Mucosa of rectum (tissue), 2 donors: ENCODE results near the gene UNC93B1.

Experiments
- H3K27ac ChIP-seq, 2 donors: one replicate each; pipeline ENCODE4 v1.7.0; 2013; ENCODE audit warnings: inconsistent platforms in 2 of 2, low read depth in 2 of 2, low read length in 2 of 2
- H3K27me3 ChIP-seq, 2 donors: one replicate each; pipeline ENCODE4 v1.7.0; 2013; ENCODE audit warnings: low read length in 2 of 2; ENCODE audit not compliant: control insufficient read depth in 2 of 2, insufficient read depth in 2 of 2
- H3K36me3 ChIP-seq, 2 donors: one replicate each; pipeline ENCODE4 v1.7.0; 2013; ENCODE audit warnings: low read length in 2 of 2; ENCODE audit not compliant: control insufficient read depth in 2 of 2, insufficient read depth in 2 of 2
- H3K4me1 ChIP-seq, 2 donors: one replicate each; pipeline ENCODE4 v1.7.0; 2013; ENCODE audit warnings: low read length in 2 of 2, mild to moderate bottlenecking in 1 of 2; ENCODE audit not compliant: control insufficient read depth in 2 of 2, insufficient read depth in 2 of 2
- H3K4me3 ChIP-seq, 2 donors: one replicate each; pipeline ENCODE4 v1.7.0; 2013; ENCODE audit warnings: low read length in 2 of 2
- H3K9ac ChIP-seq, 2 donors: one replicate each; pipeline ENCODE4 v1.7.0; 2013; ENCODE audit warnings: low read length in 2 of 2, low read depth in 1 of 2, mild to moderate bottlenecking in 1 of 2
- H3K9me3 ChIP-seq, 2 donors: one replicate each; pipeline ENCODE4 v1.7.0; 2013; ENCODE audit warnings: low read length in 2 of 2; ENCODE audit not compliant: control insufficient read depth in 2 of 2
- donor health status: healthy.
- donor health status: Normal muscosa, but diverticular disease.

Gene UNC93B1

GRCh38 chr11:68032997-68033707 is 29.3 kb upstream of the UNC93B1 start:
- peaks cover 8 to 16% of the 10 kb centered on the region in 2 donors for H3K36me3 ChIP-seq
- no peak overlapping the region for H3K9ac ChIP-seq
- no peak overlapping the region for H3K27ac ChIP-seq
- H3K4me3 ChIP-seq: no peak overlapping the region
- H3K4me1 ChIP-seq: peaks cover 27 to 29% of the 10 kb centered on the region in 2 donors
- no peaks in the 10 kb centered on the region for H3K27me3 ChIP-seq
- H3K9me3 ChIP-seq: no peaks in the 10 kb centered on the region

GRCh38 chr11:68032003-68032402 is 28.1 kb upstream of the UNC93B1 start:
- no peaks in the 10 kb centered on the region for H3K9me3 ChIP-seq
- H3K4me1 ChIP-seq: peaks cover 19% of the 10 kb centered on the region in 2 donors
- H3K27me3 ChIP-seq: no peaks in the 10 kb centered on the region
- H3K36me3 ChIP-seq: peaks cover 8 to 16% of the 10 kb centered on the region in 2 donors
- no peak overlapping the region for H3K27ac ChIP-seq
- H3K4me3 ChIP-seq: no peak overlapping the region
- peak overlapping the region in 1 of 2 donors; percentile 74 for H3K9ac ChIP-seq

DNA sequence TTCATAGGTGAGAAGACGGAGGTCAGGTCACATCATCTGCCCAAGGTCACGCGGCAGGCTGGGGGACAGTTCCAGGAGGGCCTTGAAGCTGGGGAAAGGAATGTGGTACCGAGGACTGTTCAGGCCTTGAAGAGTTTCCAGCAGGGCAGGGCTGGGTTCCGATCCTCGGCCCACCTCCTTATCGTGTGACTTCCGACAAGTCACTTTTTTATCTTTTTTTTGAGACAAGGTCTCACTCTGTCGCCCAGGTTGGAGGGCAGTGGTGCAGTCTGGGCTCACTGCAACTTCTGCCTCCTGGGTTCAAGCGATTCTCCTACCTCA is 27.2 kb upstream of the UNC93B1 start:
- peak overlapping the region; percentile 79 to 86 for H3K27ac ChIP-seq
- peak overlapping the region; percentile 90 to 92 for H3K4me3 ChIP-seq
- H3K27me3 ChIP-seq: no peaks in the 10 kb centered on the region
- H3K9me3 ChIP-seq: no peaks in the 10 kb centered on the region
- peaks cover 13 to 16% of the 10 kb centered on the region in 2 donors for H3K4me1 ChIP-seq
- peak overlapping the region; percentile 74 to 93 for H3K9ac ChIP-seq
- peaks cover 8 to 16% of the 10 kb centered on the region in 2 donors for H3K36me3 ChIP-seq

DNA sequence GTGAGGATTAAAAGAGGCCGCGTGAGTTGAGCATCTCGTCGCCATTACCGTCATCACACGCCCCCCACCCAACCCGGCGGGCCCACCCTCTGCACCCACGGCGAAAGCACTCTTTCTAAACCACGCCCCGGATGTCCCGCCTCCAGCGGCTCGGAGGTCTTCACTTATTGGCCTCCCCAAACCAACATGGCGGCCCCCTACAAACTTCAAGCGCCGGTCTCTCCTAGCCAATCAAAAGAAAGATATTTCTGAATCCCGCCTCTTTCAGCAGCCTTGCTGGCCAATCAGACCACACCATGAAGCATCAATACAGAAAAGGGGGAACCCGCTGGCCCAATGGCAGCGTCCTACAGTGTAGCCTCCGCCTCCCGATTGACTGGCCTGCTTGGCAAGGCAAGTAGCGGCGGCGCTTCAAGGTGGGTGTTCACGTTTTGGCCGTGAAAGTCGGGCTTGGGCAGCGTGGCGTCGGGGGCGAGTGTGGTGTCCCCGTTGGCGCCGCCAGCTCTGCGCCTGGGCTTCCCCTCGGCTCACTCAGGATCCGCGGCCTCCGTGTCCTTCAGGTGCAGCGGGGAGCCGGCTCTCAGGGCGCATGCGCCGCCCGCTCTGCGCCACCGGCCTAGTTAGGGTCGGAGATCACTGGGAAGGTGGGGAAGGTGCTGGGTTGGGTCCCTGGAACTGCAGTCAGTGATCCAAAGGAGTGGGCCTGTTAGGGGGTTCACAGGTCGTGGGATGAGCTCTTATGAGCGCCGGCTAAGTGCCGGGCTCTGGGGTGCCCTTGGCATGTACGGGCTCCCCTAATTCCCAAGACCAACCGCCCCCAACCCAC is 26.6 kb upstream of the UNC93B1 start, which contains the start of gene NDUFS8:
NDUFS8 (plus strand) TSS at position 364 of the 826 bp plus-strand sequence. CDS start 1,471 bp downstream, outside the sequence.
- H3K27me3 ChIP-seq: no peaks in the 10 kb centered on the region
- H3K4me3 ChIP-seq: peak within 1 kb of the TSS; percentile 90 to 92
- peaks cover 13 to 19% of the 10 kb centered on the region in 2 donors for H3K36me3 ChIP-seq
- no peaks in the 10 kb centered on the region for H3K9me3 ChIP-seq
- peaks cover 13 to 16% of the 10 kb centered on the region in 2 donors for H3K4me1 ChIP-seq
- H3K27ac ChIP-seq: peak within 1 kb of the TSS; percentile 79 to 86
- H3K9ac ChIP-seq: peak within 1 kb of the TSS; percentile 74 to 93

DNA sequence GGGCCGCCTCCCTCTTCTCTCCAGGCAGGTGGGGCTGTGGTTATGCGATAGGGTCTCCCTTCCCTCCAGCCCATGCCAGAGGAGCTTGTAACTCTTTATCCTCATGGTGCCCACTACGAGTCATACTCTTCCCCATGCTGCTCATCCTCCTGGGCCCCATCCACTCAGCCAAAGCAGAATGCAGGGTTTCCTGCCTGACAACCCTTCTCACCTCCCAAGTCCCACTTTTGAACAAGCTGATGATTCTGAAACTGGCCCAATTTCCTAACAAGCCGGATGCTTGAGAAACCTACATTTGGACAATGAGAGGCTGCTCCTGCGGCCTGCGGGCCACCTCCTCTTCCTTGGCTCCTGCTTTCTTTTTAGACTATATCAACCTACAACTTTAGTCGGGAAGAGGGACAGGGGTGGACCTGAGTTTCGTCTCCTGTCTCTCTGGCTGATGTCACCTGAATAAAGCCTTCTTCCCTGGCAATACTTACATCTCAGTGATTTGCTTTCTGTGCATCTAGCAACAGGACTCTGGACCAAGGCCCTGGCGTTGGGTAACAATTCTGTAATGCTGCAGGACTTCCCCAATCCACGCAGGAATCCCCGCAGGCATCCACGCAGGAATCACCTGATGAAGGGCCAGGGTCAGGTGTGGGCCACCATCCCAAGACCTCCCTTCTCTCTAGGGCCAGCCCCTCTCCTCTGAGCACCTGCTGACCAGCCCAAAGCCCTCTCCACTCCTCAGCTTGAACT is 25.1 kb upstream of the UNC93B1 start:
- no peak overlapping the region for H3K4me3 ChIP-seq
- no peaks in the 10 kb centered on the region for H3K27me3 ChIP-seq
- H3K27ac ChIP-seq: no peak overlapping the region
- H3K9ac ChIP-seq: no peak overlapping the region
- peaks cover 13 to 16% of the 10 kb centered on the region in 2 donors for H3K4me1 ChIP-seq
- no peaks in the 10 kb centered on the region for H3K9me3 ChIP-seq
- H3K36me3 ChIP-seq: peaks cover 10 to 22% of the 10 kb centered on the region in 2 donors

GRCh38 chr11:68027667-68028066 is 23.8 kb upstream of the UNC93B1 start:
- peaks cover 7 to 14% of the 10 kb centered on the region in 2 donors for H3K36me3 ChIP-seq
- peaks cover 13 to 16% of the 10 kb centered on the region in 2 donors for H3K4me1 ChIP-seq
- no peaks in the 10 kb centered on the region for H3K9me3 ChIP-seq
- no peak overlapping the region for H3K9ac ChIP-seq
- no peaks in the 10 kb centered on the region for H3K27me3 ChIP-seq
- H3K4me3 ChIP-seq: no peak overlapping the region
- H3K27ac ChIP-seq: no peak overlapping the region

DNA sequence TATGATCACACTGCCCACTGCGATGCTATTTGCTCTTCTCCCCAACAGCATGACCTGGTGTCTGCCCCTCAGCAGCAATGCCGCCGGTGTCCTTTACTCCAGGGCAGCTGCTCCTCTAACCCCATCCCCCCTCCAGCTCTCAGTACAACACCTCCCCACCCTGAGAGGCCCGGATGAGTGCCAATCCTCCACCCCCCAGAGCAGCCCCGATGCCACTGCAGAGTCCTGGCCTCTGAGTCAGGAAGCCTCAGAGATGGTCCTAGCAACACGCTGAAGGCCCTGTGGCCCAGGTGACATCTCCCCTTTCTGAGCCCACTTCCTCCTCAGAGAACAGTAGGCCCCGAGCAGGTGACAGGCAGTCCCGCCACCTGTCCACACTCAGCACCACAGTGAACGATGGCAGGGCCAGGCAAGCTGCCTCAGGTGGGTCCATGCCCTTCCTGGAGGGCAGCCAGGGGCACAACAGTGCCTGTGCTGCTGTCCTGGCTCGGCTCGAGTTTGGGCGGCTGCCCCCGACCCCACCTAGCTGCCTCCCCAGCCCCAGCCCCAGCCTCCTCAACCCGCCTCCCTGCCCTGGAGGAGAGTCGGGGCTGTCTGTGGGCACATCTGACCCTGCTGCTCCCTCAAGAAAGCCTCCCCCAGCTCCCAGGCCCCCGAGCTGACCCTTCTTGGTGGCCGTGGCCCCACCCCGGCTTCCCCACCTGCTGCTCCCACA is 22.7 kb upstream of the UNC93B1 start:
- Histone ChIP-seq H3K36me3 (peaks cover 7 to 14% of the 10 kb centered on the region in 2 donors), H3K27ac (no peak overlapping the region), H3K4me3 (no peak overlapping the region), H3K27me3 (no peaks in the 10 kb centered on the region), H3K9ac (no peak overlapping the region), H3K9me3 (no peaks in the 10 kb centered on the region), H3K4me1 (peaks cover 5 to 10% of the 10 kb centered on the region in 2 donors)

DNA sequence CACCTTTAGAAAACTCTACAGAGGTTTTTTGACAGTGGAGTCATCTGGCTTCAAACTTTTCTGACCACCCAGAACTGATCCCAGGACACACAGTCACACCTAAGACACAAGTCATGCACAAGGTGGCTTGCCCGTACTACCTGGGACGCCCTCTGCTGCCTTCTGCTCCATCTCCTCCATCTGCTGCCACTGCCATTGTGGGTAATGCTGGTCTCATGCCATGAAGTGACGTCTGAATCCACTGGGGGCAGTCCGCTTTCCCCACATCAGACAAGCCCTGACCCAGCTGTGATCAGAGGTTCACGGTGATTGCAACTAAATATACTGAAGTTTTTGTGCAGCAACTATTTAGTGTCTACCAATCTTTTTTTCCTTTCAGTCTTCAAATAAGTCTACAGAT is 21.1 kb upstream of the UNC93B1 start:
- Histone ChIP-seq H3K36me3 (peaks cover 7 to 14% of the 10 kb centered on the region in 2 donors), H3K9ac (no peak overlapping the region), H3K27me3 (no peaks in the 10 kb centered on the region), H3K4me1 (peaks cover 5 to 8% of the 10 kb centered on the region in 2 donors), H3K9me3 (no peaks in the 10 kb centered on the region), H3K4me3 (no peak overlapping the region), H3K27ac (no peak overlapping the region)

DNA sequence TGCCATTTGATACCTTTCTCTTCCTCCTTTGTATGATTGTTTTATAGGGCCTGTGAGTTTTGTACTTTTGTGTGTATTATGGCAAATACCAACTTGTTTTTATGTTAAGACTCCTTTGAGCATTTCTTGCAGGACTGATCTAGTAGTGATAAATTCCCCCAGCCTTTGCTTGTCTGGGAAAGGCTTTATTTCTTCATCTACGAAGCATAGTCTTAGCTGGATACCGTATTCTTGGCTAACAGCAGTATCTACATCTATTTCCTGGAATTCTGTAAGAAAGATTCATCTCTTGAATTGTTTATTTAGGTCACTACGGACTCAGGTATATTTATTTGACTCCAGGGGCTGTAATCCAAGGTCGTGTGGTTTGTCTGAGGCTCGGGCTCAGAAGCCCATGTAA is 20.6 kb upstream of the UNC93B1 start:
- Histone ChIP-seq H3K4me3 (no peak overlapping the region), H3K27ac (no peak overlapping the region), H3K27me3 (no peaks in the 10 kb centered on the region), H3K36me3 (peaks cover 7 to 14% of the 10 kb centered on the region in 2 donors), H3K4me1 (peaks cover 2 to 8% of the 10 kb centered on the region in 2 donors), H3K9me3 (no peaks in the 10 kb centered on the region), H3K9ac (no peak overlapping the region)
